Subcutaneous abdominal adipose tissue (tissue), 5 donors: ENCODE results near the gene TRIM43.
"Not testable (repeated sequence)": the region's sequence is repeated elsewhere in the genome, so short reads cannot be mapped to it uniquely, and the experiment has no call there.

ENCODE experiments used
- H3K27ac ChIP-seq: one replicate; pipeline ENCODE4 v1.7.0; 2013; ENCODE audit warnings: low read depth, mild to moderate bottlenecking, inconsistent platforms, low read length, moderate library complexity
- H3K27me3 ChIP-seq, 5 donors: one replicate each; pipeline ENCODE4 v1.7.0; 2013; ENCODE audit warnings: low read length in 5 of 5, inconsistent platforms in 1 of 5; ENCODE audit not compliant: control insufficient read depth in 5 of 5, insufficient read depth in 4 of 5
- H3K36me3 ChIP-seq, 5 donors: one replicate each; pipeline ENCODE4 v1.7.0; 2013; ENCODE audit warnings: low read length in 5 of 5; ENCODE audit not compliant: control insufficient read depth in 5 of 5, insufficient read depth in 5 of 5
- H3K4me1 ChIP-seq, 5 donors: one replicate each; pipeline ENCODE4 v1.7.0; 2013; ENCODE audit warnings: low read length in 5 of 5, mild to moderate bottlenecking in 3 of 5, moderate library complexity in 1 of 5; ENCODE audit not compliant: control insufficient read depth in 5 of 5, insufficient read depth in 5 of 5
- H3K4me3 ChIP-seq, 5 donors: one replicate each; pipeline ENCODE4 v1.7.0; 2013; ENCODE audit warnings: low read length in 5 of 5, low read depth in 1 of 5
- H3K9ac ChIP-seq, 5 donors: one replicate each; pipeline ENCODE4 v1.7.0; 2013; ENCODE audit warnings: low read length in 5 of 5, mild to moderate bottlenecking in 4 of 5, moderate library complexity in 3 of 5
- H3K9me3 ChIP-seq, 5 donors: one replicate each; pipeline ENCODE4 v1.7.0; 2013; ENCODE audit warnings: low read length in 5 of 5; ENCODE audit not compliant: control insufficient read depth in 5 of 5
- donor health status: healthy.
- donor health status: healthy.
- donor health status: healthy.
- donor health status: healthy.
- donor health status: healthy.

TRIM43 gene

DNA sequence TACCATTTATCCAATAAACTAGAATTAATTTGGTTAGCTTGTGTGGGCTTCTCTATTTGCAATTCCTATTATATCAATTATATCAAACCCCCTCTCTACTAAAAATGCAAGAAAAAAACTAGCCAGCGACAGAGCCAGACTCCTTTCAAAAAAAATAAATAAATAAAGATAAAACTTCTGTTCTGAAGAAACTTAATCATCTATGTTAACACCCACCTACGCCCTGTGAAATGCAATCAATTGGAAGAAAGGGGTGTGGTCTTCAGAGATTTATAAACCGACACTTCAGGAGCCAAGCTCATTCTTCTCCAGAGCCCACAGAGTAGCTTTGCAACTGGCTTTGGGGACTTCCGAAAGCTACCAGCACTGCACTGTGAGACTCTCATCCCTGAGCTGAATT is at the start of gene TRIM43:
Gene TRIM43, plus strand, starts transcription at position 301 of the 400 bp plus-strand sequence. CDS start 2,023 bp downstream, outside the sequence.
- not testable (repeated sequence) for H3K27me3 ChIP-seq, H3K9ac ChIP-seq, H3K4me1 ChIP-seq, H3K36me3 ChIP-seq, H3K4me3 ChIP-seq, H3K27ac ChIP-seq, H3K9me3 ChIP-seq

GRCh38 chr2:95551055-95551568 is 40.7 kb upstream of the TRIM43 start:
- Histone ChIP-seq H3K9me3 (no peaks in the 10 kb centered on the region), H3K27ac (no peak overlapping the region), H3K36me3 (no peaks in the 10 kb centered on the region), H3K4me3 (no peak overlapping the region), H3K27me3 (peaks cover 0 to 3% (median 0%) of the 10 kb centered on the region in 5 donors), H3K9ac (no peak overlapping the region), H3K4me1 (no peaks in the 10 kb centered on the region)

DNA sequence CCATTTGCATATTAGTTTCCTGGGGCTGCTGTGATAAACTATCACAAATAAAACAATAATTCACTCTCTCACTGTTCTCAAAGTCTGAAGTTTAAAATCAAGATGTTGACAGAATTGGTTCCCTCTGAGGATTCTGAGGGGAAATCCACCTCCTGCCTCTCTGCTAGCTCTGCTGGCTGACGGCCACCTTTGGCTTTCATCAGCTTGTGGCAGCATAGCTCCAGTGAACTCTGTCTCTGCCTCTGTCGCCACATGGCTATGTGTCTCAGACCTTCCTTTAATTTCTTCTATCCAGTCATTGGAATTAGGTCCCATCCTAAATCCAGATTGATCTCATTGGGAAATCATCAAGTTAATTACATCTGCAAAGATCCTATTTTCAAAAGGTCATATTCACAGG is 38.9 kb upstream of the TRIM43 start:
- Histone ChIP-seq H3K27ac (no peak overlapping the region), H3K9ac (no peak overlapping the region), H3K36me3 (no peaks in the 10 kb centered on the region), H3K27me3 (peaks cover 0 to 3% (median 0%) of the 10 kb centered on the region in 5 donors), H3K4me1 (no peaks in the 10 kb centered on the region), H3K4me3 (no peak overlapping the region), H3K9me3 (no peaks in the 10 kb centered on the region)

DNA sequence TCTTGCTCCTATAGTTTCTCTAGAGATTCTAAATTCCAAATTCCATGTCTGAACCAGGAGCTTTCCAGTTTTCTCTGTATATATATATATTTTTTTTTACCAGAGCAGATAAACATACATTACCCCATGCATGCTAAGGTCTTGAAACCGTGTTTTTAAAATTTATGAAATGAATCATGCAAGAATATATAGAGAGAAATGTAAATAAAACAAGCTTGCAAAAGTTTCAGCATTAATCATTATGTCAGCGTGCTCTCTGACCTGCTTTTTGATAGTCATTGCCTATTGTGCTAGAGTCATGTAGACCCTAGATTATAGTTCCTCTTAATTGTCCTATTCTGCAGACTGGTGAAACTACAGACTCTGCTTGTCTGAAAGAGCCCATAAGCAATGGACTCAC is 22.6 kb upstream of the TRIM43 start:
- no peak overlapping the region for H3K4me3 ChIP-seq
- H3K9me3 ChIP-seq: no peaks in the 10 kb centered on the region
- H3K27me3 ChIP-seq: peaks cover 0 to 5% (median 0%) of the 10 kb centered on the region in 5 donors
- no peak overlapping the region for H3K27ac ChIP-seq
- no peak overlapping the region for H3K9ac ChIP-seq
- H3K4me1 ChIP-seq: no peaks in the 10 kb centered on the region
- no peaks in the 10 kb centered on the region for H3K36me3 ChIP-seq

GRCh38 chr2:95573866-95574265 is 17.9 kb upstream of the TRIM43 start:
- no peaks in the 10 kb centered on the region for H3K4me1 ChIP-seq
- H3K27me3 ChIP-seq: peaks cover 0 to 3% (median 0%) of the 10 kb centered on the region in 5 donors
- no peak overlapping the region for H3K4me3 ChIP-seq
- no peak overlapping the region for H3K9ac ChIP-seq
- no peaks in the 10 kb centered on the region for H3K36me3 ChIP-seq
- H3K9me3 ChIP-seq: no peaks in the 10 kb centered on the region
- H3K27ac ChIP-seq: no peak overlapping the region

DNA sequence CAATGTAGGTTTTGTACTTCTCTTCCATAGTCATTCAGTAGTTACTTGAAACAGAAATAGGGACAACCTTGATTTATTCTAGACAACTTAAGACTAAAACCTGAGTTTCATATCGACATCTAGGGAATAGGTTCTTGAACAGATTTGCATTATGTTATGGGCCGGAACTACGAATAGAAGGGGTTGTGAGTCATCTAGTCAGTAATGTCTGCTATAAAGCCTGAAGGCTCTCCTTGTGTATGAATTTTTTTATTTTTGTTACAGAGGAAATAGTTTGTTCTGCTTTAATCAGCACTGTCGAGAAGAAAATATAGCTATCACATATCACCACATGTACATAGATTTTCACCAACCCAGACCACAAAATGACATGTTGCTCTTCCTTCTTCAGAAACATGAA is 17.3 kb upstream of the TRIM43 start:
- no peaks in the 10 kb centered on the region for H3K9me3 ChIP-seq
- no peaks in the 10 kb centered on the region for H3K36me3 ChIP-seq
- H3K4me1 ChIP-seq: no peaks in the 10 kb centered on the region
- no peak overlapping the region for H3K4me3 ChIP-seq
- no peak overlapping the region for H3K27ac ChIP-seq
- H3K27me3 ChIP-seq: peaks cover 0 to under 1% (median 0%) of the 10 kb centered on the region in 5 donors
- H3K9ac ChIP-seq: no peak overlapping the region

DNA sequence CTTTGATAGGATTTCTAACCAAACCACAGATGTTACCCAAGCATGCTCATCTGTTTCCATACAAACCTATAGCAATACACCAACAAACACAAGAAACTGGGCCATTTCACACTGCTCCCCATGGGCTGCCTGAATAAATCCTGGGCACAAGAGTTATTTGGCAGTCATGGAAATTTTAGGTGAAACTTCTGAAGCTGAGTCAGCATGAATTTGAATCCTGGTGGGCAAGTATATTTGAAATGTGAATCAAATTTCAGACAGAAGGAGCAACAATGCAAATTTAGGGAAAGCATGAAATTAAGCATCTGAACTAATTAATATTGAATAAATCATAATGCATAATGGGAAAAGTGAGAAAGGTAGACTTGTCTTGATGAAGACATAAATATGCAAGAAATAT is 15.9 kb upstream of the TRIM43 start:
- no peaks in the 10 kb centered on the region for H3K36me3 ChIP-seq
- no peaks in the 10 kb centered on the region for H3K27me3 ChIP-seq
- no peak overlapping the region for H3K4me3 ChIP-seq
- no peak overlapping the region for H3K9ac ChIP-seq
- H3K4me1 ChIP-seq: no peaks in the 10 kb centered on the region
- H3K9me3 ChIP-seq: no peaks in the 10 kb centered on the region
- no peak overlapping the region for H3K27ac ChIP-seq

GRCh38 chr2:95578539-95578938 is 13.3 kb upstream of the TRIM43 start:
- Histone ChIP-seq H3K4me3 (no peak overlapping the region), H3K27ac (no peak overlapping the region), H3K36me3 (no peaks in the 10 kb centered on the region), H3K27me3 (no peaks in the 10 kb centered on the region), H3K4me1 (no peaks in the 10 kb centered on the region), H3K9me3 (no peaks in the 10 kb centered on the region), H3K9ac (no peak overlapping the region)

- not testable (repeated sequence) for H3K9me3 ChIP-seq, H3K4me1 ChIP-seq, H3K9ac ChIP-seq, H3K4me3 ChIP-seq, H3K36me3 ChIP-seq, H3K27me3 ChIP-seq, H3K27ac ChIP-seq
These were observed 8.3 kb upstream of the TRIM43 start for GRCh38 chr2:95583545-95583944.

DNA sequence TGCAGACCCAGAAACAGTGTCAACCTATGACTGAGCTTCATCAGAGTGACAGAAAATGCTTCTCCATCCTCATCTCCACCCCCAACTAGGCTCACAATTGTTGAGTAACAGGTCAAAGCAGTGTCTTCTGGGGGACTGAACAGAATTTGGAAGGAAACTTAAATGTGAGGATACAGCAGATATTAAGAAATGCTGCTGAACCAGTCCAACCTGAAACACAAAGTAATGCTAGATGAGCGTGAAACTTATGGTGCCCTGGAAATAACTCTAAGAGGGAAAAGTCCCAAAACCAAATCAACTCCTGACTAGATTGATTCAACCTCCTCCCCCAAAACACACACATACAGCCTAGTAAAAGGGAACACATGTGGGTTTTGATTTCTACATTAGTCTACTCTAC is 7.5 kb upstream of the TRIM43 start:
- H3K9me3 ChIP-seq, H3K27me3 ChIP-seq, H3K4me1 ChIP-seq, H3K9ac ChIP-seq, H3K4me3 ChIP-seq, H3K27ac ChIP-seq, H3K36me3 ChIP-seq: not testable (repeated sequence)
